ENCODE results near the gene TUT4.

TUT4 gene

GRCh38 chr1:52531249-52531872 is 21.5 kb downstream of the TUT4 start:
- no peak for DNase-seq (ENCODE audit: low read depth)

- DNase-seq (ENCODE audit: low read depth), result no peak
These were observed 22.2 kb downstream of the TUT4 start for GRCh38 chr1:52530563-52531144.

GRCh38 chr1:52523376-52523775 is 29.5 kb downstream of the TUT4 start:
- no peak for DNase-seq (ENCODE audit: low read depth)

GRCh38 chr1:52520148-52520547 is 32.7 kb downstream of the TUT4 start:
- no peak for DNase-seq (ENCODE audit: low read depth)

- DNase-seq (ENCODE audit: low read depth), result no peak
These were observed 33.9 kb downstream of the TUT4 start for GRCh38 chr1:52518962-52519361.

- no peak for DNase-seq (ENCODE audit: low read depth)
These were observed 40.9 kb downstream of the TUT4 start for GRCh38 chr1:52511851-52512615.

- DNase-seq (ENCODE audit: low read depth), result no peak
These were observed 41.5 kb downstream of the TUT4 start for GRCh38 chr1:52511439-52511838.

- no peak for DNase-seq (ENCODE audit: low read depth)
These were observed 45.9 kb downstream of the TUT4 start for GRCh38 chr1:52506920-52507546.

- no peak for DNase-seq (ENCODE audit: low read depth)
These were observed 46.5 kb downstream of the TUT4 start for GRCh38 chr1:52506349-52506748.

- no peak for DNase-seq (ENCODE audit: low read depth)
These were observed 48.2 kb downstream of the TUT4 start for GRCh38 chr1:52504720-52505119.

GRCh38 chr1:52503706-52504105 is 49.2 kb downstream of the TUT4 start:
- no peak for DNase-seq (ENCODE audit: low read depth)

GRCh38 chr1:52502789-52503188 is 50.1 kb downstream of the TUT4 start:
- DNase-seq (ENCODE audit: low read depth), result no peak

GRCh38 chr1:52487632-52488031 is 65.3 kb downstream of the TUT4 start:
- no peak for DNase-seq (ENCODE audit: low read depth)

- DNase-seq (ENCODE audit: low read depth), result no peak
These were observed 70.4 kb downstream of the TUT4 start for GRCh38 chr1:52482326-52483004.

- DNase-seq (ENCODE audit: low read depth), result no peak
These were observed 73.8 kb downstream of the TUT4 start for GRCh38 chr1:52479076-52479475.

- DNase-seq (ENCODE audit: low read depth), result no peak
These were observed 75.0 kb downstream of the TUT4 start for GRCh38 chr1:52477876-52478275.

GRCh38 chr1:52476943-52477342 is 75.9 kb downstream of the TUT4 start:
- DNase-seq (ENCODE audit: low read depth), result no peak

- DNase-seq (ENCODE audit: low read depth), result no peak
These were observed 78.1 kb downstream of the TUT4 start for GRCh38 chr1:52474807-52475206.

- DNase-seq (ENCODE audit: low read depth), result no peak
These were observed 79.9 kb downstream of the TUT4 start for GRCh38 chr1:52473039-52473438.

- DNase-seq (ENCODE audit: low read depth), result no peak
These were observed 80.5 kb downstream of the TUT4 start for GRCh38 chr1:52472384-52472783.

GRCh38 chr1:52469108-52469507 is 83.8 kb downstream of the TUT4 start:
- no peak for DNase-seq (ENCODE audit: low read depth)

GRCh38 chr1:52463891-52464290 is 89.0 kb downstream of the TUT4 start:
- DNase-seq (ENCODE audit: low read depth), result no peak
